Right lobe of liver (tissue), 6 donors: ENCODE results near the gene GLDN. TPM values are rescaled to one million over a fixed set of nuclear protein-coding genes. Genes with fewer than 3 reads are reported as not detected.
"Not testable (repeated sequence)": the region's sequence is repeated elsewhere in the genome, so short reads cannot be mapped to it uniquely, and the experiment has no call there.

ENCODE experiments used
- ATAC-seq, 4 donors: fragments of 200-7000 bp; cut with Tn5 transposase; one replicate each; pipeline ENCODE4 v1.9.1; 2020; ENCODE audit warnings: mild to moderate bottlenecking in 4 of 4, moderate library complexity in 4 of 4
- DNase-seq, 3 donors: peaks; one replicate each; pipeline ENCODE4 v3.0.0-alpha.2; 2020
- H3K27ac ChIP-seq, 3 donors: fragments of 200-600 bp; one replicate each; pipeline ENCODE4 v1.8.0; 2022
- H3K27me3 ChIP-seq, 2 donors: fragments of 200-600 bp; one replicate each; pipeline ENCODE4 v1.8.0; 2022
- H3K36me3 ChIP-seq, 4 donors: fragments of 200-600 bp; sonication (generic) in 1 of 4; one replicate each; pipeline versions ENCODE4 v1.5.1 to v1.8.0; 2017 to 2022; ENCODE audit warnings: control low read depth in 1 of 4
- H3K4me1 ChIP-seq, 4 donors: fragments of 200-600 bp; sonication (generic) in 1 of 4; one replicate each; pipeline versions ENCODE4 v1.5.1 to v1.8.0; 2017 to 2022; ENCODE audit warnings: control low read depth in 1 of 4
- H3K4me3 ChIP-seq, 3 donors: fragments of 200-600 bp; one replicate each; pipeline ENCODE4 v1.8.0; 2022
- H3K9me3 ChIP-seq, 4 donors: fragments of 200-600 bp; sonication (generic) in 1 of 4; one replicate each; pipeline versions ENCODE4 v1.5.1 to v1.8.0; 2017 to 2022; ENCODE audit warnings: control low read depth in 1 of 4
- POLR2A ChIP-seq: fragments of 450-650 bp; IDR thresholded peaks from one replicate; pipeline ENCODE4 v1.6.1; 2017; ENCODE audit warnings: antibody characterized with exemption, mild to moderate bottlenecking
- WGBS: methylation state at CpG from one replicate; pipeline ENCODE4 v1.1.6; 2018; ENCODE audit warnings: low coverage, low lambda C conversion rate; ENCODE audit not compliant: insufficient coverage; ENCODE audit errors: missing lambda C conversion rate; 5-methylcytosine and 5-hydroxymethylcytosine counted together
- intact Hi-C, 2 donors: fragments of 100-400 bp; cut with DNase I; formaldehyde crosslinking; loops; one replicate each; pipeline versions ENCODE4 v1.11.2 to v1.14.1; 2022
- total RNA-seq, 6 experiments: library from RNA; depleted of rRNA in 2 of 6; stranded (reverse); fragments of >200 nt in 2 of 6; fragmentation: NEBNext Ultra II Directional in 3 of 6; extraction: Animal tissue kit (Norgen Biotek cat#: 25700) in 3 of 6; gene quantifications; one replicate each; pipeline versions ENCODE4 v1.1.0 to v1.2.4, GENCODE V29; 2016 to 2023
- TF ChIP-seq, protein P1 (sequence below), 4 donors: fragments of 200-600 bp in 3 of 4; fragments of 450-650 bp in 1 of 4; IDR thresholded peaks; one replicate each; pipeline versions ENCODE4 v1.5.1 to v1.8.0; 2016 to 2022; ENCODE audit warnings: antibody characterized with exemption in 4 of 4, mild to moderate bottlenecking in 2 of 4
- donor health status: DM: no; HTN: yes; CAD: no.
- donor health status: DM: no; HTN: no; CAD: no.
- donor health status: DM: no; HTN: no; CAD: no.
- donor health status: DM: no; HTN: yes; CAD: no.
- donor health status: DM: no; HTN: yes; CAD: no.

Gene GLDN
- total RNA-seq, 6 experiments from 2014 or later: 0.18 to 0.81 (median 0.43) TPM

DNA sequence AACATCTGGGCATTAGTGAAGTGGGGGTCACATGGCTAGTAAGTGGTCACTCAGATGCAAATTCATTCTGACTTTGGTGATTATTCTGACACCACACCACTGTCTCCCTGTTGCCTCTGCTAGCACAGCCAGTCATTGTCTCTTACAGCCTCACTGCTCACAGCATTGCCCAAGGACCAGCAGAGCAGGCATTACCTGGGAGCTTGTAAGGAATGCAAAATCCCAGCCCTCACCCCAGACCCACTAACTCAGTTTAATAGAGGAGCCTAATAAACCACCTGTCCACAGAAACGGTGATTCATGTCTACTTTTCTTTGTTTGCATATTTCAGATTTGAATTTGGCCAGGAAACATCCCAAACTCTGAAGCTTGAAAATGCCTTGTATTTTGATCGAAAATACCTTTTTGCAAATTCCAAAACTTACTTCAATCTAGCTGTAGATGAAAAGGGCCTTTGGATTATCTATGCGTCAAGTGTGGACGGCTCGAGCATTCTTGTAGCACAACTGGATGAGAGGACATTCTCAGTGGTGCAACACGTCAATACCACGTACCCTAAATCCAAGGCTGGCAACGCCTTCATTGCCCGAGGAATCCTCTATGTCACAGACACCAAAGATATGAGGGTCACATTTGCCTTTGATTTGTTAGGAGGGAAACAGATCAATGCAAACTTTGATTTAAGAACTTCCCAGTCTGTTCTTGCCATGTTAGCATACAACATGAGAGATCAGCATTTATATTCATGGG is 62.7 kb downstream of the GLDN start:
- intact Hi-C loops: no loop called here
- DNase-seq (no peak), ATAC-seq (no peak)
- 73% methylated on average over 8 of the region's 9 CpGs for WGBS
- no peak overlapping the region for H3K4me3 ChIP-seq
- H3K4me1 ChIP-seq: no peaks in the 10 kb centered on the region
- H3K27ac ChIP-seq: no peak overlapping the region
- no peaks in the 10 kb centered on the region for H3K9me3 ChIP-seq
- no peaks in the 10 kb centered on the region for H3K36me3 ChIP-seq
- no peak for TF ChIP-seq POLR2A
- TF ChIP-seq, protein P1, sequence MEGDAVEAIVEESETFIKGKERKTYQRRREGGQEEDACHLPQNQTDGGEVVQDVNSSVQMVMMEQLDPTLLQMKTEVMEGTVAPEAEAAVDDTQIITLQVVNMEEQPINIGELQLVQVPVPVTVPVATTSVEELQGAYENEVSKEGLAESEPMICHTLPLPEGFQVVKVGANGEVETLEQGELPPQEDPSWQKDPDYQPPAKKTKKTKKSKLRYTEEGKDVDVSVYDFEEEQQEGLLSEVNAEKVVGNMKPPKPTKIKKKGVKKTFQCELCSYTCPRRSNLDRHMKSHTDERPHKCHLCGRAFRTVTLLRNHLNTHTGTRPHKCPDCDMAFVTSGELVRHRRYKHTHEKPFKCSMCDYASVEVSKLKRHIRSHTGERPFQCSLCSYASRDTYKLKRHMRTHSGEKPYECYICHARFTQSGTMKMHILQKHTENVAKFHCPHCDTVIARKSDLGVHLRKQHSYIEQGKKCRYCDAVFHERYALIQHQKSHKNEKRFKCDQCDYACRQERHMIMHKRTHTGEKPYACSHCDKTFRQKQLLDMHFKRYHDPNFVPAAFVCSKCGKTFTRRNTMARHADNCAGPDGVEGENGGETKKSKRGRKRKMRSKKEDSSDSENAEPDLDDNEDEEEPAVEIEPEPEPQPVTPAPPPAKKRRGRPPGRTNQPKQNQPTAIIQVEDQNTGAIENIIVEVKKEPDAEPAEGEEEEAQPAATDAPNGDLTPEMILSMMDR (IDR thresholded peaks at IDR 0.05): no peak
- H3K27me3 ChIP-seq: no peaks in the 10 kb centered on the region

DNA sequence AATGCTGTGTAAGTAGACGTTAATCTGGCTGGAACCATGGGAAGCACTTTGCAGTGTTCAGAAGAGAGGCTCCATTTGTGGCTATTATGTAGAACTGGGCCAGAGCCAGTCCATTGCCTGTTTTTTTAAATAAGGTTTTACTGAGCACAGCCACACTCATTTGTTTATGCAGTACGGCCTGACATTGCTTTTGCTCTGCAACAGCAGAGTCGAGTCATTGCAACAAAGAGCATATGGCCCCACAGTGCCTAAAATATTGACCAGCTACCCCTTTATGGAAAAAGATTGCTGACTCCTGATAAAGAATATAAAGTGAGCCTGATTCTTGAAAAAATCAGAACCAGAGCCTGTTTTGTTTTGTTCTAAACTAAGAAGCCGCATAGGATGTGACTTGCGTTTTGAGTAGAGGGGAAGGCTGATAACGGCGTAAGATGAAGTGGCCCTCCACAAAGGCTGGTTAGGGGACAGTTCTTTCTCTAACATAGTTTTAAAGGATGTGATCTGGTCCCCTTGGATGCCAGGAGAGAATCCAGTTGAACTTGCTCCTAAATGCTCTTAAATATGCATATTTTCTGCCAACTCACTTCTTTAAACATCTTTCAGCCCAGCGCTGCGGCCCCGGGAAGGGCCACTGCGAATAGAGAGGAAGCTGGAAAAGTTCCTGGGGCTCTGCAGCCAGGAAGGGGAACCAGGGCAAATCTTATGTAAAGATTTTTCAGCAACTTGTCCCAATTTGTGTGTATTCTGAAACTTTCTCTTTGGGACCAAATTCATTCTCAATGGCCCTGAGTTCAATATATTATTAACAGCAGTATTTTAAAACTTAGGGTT is 64.5 kb downstream of the GLDN start:
- Histone ChIP-seq H3K27me3 (no peaks in the 10 kb centered on the region), H3K27ac (no peak overlapping the region), H3K4me3 (no peak overlapping the region), H3K36me3 (no peaks in the 10 kb centered on the region), H3K9me3 (no peaks in the 10 kb centered on the region), H3K4me1 (no peaks in the 10 kb centered on the region)
- no peak for ATAC-seq
- TF ChIP-seq, protein P1 (IDR thresholded peaks at IDR 0.05): no peak
- no peak for TF ChIP-seq POLR2A
- 42% methylated on average over 11 of the region's 11 CpGs for WGBS
- intact Hi-C loops: no loop called here
- DNase-seq: no peak

DNA sequence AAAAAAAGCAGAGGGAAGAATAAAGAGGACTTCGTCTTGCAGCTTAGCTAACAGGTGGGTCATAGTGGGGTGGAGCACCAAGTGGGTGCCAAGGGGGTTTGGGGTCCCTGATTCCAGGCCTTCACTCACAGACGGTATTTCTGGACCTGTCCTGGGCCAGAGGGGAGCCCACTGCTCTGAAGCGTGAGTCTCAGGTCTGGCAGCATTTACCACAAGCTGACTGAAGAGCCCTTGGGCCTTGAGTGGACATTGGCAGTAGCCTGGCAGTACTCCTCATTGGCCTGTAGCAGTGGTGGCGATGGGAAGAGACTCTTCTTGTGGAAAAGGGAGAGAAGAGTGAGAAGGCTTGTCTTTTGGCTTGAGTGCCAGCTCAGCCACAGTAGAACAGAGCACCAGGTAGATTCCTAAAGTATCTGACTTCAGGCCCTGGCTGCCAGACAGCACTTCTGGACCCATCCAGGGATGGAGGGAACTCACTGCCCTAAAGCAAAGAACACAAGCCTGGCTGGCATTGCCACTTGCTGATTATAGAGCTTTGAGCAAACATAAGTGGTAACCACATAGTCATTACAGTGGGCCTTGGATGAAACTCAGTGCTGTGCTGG is 72.9 kb downstream of the GLDN start:
- no peak overlapping the region for H3K27ac ChIP-seq
- H3K4me3 ChIP-seq: no peak overlapping the region
- no peaks in the 10 kb centered on the region for H3K36me3 ChIP-seq
- no peak for DNase-seq
- H3K9me3 ChIP-seq: no peaks in the 10 kb centered on the region
- no peaks in the 10 kb centered on the region for H3K4me1 ChIP-seq
- no peak for TF ChIP-seq POLR2A
- TF ChIP-seq, protein P1 (IDR thresholded peaks at IDR 0.05): no peak
- no peak for ATAC-seq
- intact Hi-C loops: no loop called here
- WGBS: 62% methylated on average over 2 of the region's 4 CpGs
- no peaks in the 10 kb centered on the region for H3K27me3 ChIP-seq

DNA sequence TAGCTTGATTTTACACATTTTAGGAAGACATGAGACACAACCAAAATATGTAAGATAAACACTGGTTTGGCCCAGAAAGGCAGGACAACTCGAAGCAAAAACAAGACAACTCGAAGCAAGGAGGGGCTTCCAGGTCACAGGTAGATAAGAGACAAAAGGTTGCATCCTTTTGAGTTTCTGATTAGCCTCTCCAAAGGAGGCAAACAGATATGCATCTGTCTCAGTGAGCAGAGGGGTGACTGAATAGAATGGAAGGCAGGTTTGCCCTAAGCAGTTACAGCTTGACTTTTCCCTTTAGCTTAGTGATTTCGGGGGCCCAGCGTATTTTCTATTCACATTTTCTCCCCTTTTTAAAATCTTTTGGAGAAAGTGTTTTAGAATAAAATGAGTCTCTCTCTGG is 74.7 kb downstream of the GLDN start:
- Histone ChIP-seq H3K27ac (no peak overlapping the region), H3K4me1 (no peaks in the 10 kb centered on the region), H3K9me3 (no peaks in the 10 kb centered on the region), H3K27me3 (no peaks in the 10 kb centered on the region), H3K4me3 (no peak overlapping the region), H3K36me3 (no peaks in the 10 kb centered on the region)
- ATAC-seq: no peak
- intact Hi-C loops: no loop called here
- WGBS: 66% methylated on average over 4 of the region's 4 CpGs
- TF ChIP-seq, protein P1 (IDR thresholded peaks at IDR 0.05): no peak
- no peak for TF ChIP-seq POLR2A
- DNase-seq: no peak

DNA sequence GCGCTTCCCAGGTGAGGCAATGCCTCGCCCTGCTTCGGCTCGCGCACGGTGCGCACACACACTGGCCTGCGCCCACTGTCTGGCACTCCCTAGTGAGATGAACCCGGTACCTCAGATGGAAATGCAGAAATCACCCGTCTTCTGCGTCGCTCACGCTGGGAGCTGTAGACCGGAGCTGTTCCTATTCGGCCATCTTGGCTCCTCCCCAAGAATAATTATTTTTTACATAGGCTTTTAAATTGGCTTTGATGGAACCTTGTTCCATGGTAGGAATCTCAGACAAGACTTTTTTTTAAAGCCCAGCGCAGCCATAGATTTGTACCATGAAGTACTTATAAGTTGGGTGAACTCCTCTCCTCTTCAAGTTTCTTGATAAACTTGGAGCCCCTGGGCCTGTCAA is 81.6 kb downstream of the GLDN start:
- ATAC-seq, H3K4me3 ChIP-seq, H3K27ac ChIP-seq, H3K4me1 ChIP-seq, H3K9me3 ChIP-seq, DNase-seq, H3K36me3 ChIP-seq, intact Hi-C loops, H3K27me3 ChIP-seq: not testable (repeated sequence)
- WGBS: 89% methylated on average over 3 of the region's 16 CpGs
